ENCODE measurements around the gene ANKRD44.

GRCh38 chr2:197079832-197080555 lies 230.6 kb downstream of the ANKRD44 start:
- TF ChIP-seq CREB1 (CRISPR knock-in tag; IDR thresholded peaks at IDR 0.05) = no peak
- no peak for TF ChIP-seq NFE2L1 (CRISPR knock-in tag; IDR thresholded peaks at IDR 0.05)
- TF ChIP-seq SMAD3 (CRISPR knock-in tag; IDR thresholded peaks at IDR 0.05; ENCODE audit: borderline replicate concordance) = no peak
- TF ChIP-seq CTCF (IDR thresholded peaks at IDR 0.05) = no peak
- no peak for TF ChIP-seq RELA (CRISPR knock-in tag; IDR thresholded peaks at IDR 0.05; ENCODE audit: borderline replicate concordance)
